Body of pancreas (tissue), 4 donors: ENCODE results near the gene GNAI1.

Source experiments
- CTCF ChIP-seq, 7 experiments: fragments of 450-650 bp in 4 of 7; fragments of 200-600 bp in 3 of 7; sonication (generic) in 3 of 7; IDR thresholded peaks; one replicate each; pipeline ENCODE4 v1.5.1; 2016 to 2019; ENCODE audit warnings: antibody characterized with exemption in 7 of 7
- POLR2A ChIP-seq, 3 donors: fragments of 450-650 bp; IDR thresholded peaks; one replicate each; pipeline ENCODE4 v1.6.1; 2016; ENCODE audit warnings: antibody characterized with exemption in 3 of 3, mild to moderate bottlenecking in 2 of 3

- TF ChIP-seq CTCF (IDR thresholded peaks at IDR 0.05) (no peak), POLR2A (IDR thresholded peaks at IDR 0.05) (no peak)
These were observed 140.6 kb downstream of the GNAI1 start for GRCh38 chr7:80275192-80275605.
